Tibial nerve (tissue), 4 donors: ENCODE data around the gene KRTAP5-8. TPM values are rescaled to one million over a fixed set of nuclear protein-coding genes. Genes with fewer than 3 reads are reported as not detected.
"Not testable (repeated sequence)": the region's sequence is repeated elsewhere in the genome, so short reads cannot be mapped to it uniquely, and the experiment has no call there.

Source experiments
- DNase-seq, 2 donors: peaks; one replicate each; pipeline ENCODE4 v3.0.0-alpha.2; 2019; ENCODE audit warnings: low spot score in 2 of 2
- H3K27ac ChIP-seq, 4 donors: fragments of 200-600 bp; sonication (generic) in 3 of 4; one replicate each; pipeline ENCODE4 v1.5.1; 2017 to 2019; ENCODE audit warnings: mild to moderate bottlenecking in 1 of 4
- H3K27me3 ChIP-seq, 2 donors: fragments of 200-600 bp; sonication (generic) in 1 of 2; one replicate each; pipeline versions ENCODE4 v1.5.1 to v1.6.0; 2017 to 2019
- H3K36me3 ChIP-seq, 3 donors: fragments of 200-600 bp; sonication (generic); one replicate each; pipeline ENCODE4 v1.5.1; 2018 to 2019
- H3K4me1 ChIP-seq, 4 donors: fragments of 200-600 bp; sonication (generic) in 3 of 4; one replicate each; pipeline ENCODE4 v1.5.1; 2017 to 2019
- H3K4me3 ChIP-seq, 4 donors: fragments of 200-600 bp; sonication (generic) in 3 of 4; one replicate each; pipeline ENCODE4 v1.5.1; 2017 to 2019; ENCODE audit warnings: mild to moderate bottlenecking in 1 of 4, moderate library complexity in 1 of 4
- H3K9me3 ChIP-seq, 4 donors: fragments of 200-600 bp; sonication (generic) in 3 of 4; one replicate each; pipeline ENCODE4 v1.5.1; 2017 to 2019
- CTCF ChIP-seq, 5 experiments: fragments of 200-600 bp in 3 of 5; fragments of 450-650 bp in 2 of 5; sonication (generic) in 3 of 5; IDR thresholded peaks; one replicate each; pipeline ENCODE4 v1.5.1; 2016 to 2019; ENCODE audit warnings: antibody characterized with exemption in 5 of 5, mild to moderate bottlenecking in 3 of 5, moderate library complexity in 2 of 5
- EP300 ChIP-seq, 2 donors: sonication (generic); formaldehyde crosslinking; IDR thresholded peaks; one replicate each; pipeline ENCODE4 v1.6.1; 2017; ENCODE audit warnings: antibody characterized with exemption in 2 of 2, mild to moderate bottlenecking in 1 of 2
- POLR2A ChIP-seq, 2 donors: fragments of 450-650 bp; IDR thresholded peaks; one replicate each; pipeline ENCODE4 v1.6.1; 2017; ENCODE audit warnings: antibody characterized with exemption in 2 of 2, mild to moderate bottlenecking in 2 of 2, moderate library complexity in 2 of 2
- WGBS, 2 donors: methylation state at CpG; one replicate each; pipeline ENCODE4 v1.1.5; 2018; 5-methylcytosine and 5-hydroxymethylcytosine counted together
- total RNA-seq, 4 donors: library from RNA; depleted of rRNA; stranded (reverse); fragments of >200 nt; gene quantifications; one replicate each; pipeline ENCODE4 v1.1.0, GENCODE V29; 2016

KRTAP5-8 gene, protein sequence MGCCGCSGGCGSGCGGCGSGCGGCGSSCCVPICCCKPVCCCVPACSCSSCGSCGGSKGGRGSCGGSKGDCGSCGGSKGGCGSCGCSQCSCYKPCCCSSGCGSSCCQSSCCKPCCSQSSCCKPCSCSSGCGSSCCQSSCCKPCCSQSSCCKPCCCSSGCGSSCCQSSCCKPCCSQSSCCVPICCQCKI
- total RNA-seq = 1 to 10 TPM in 1 of 4 donors, under 1 TPM in 1, not detected in 2; 0.63 to 2.8 TPM

- not testable (repeated sequence) for H3K4me3 ChIP-seq, H3K4me1 ChIP-seq, H3K27me3 ChIP-seq, DNase-seq, H3K9me3 ChIP-seq, H3K36me3 ChIP-seq, H3K27ac ChIP-seq
- no CpG with 5 or more reads among the region's 4 CpGs for WGBS, 2 donors
Measured at GRCh38 chr11:71537977-71538665, at the start of gene KRTAP5-8. Gene KRTAP5-8 (plus strand): TSS chr11:71538025. CDS start chr11:71538056, 31 bp downstream.

GRCh38 chr11:71488681-71489270 lies 49.0 kb upstream of the KRTAP5-8 start:
- no peak overlapping the region for H3K27ac ChIP-seq
- TF ChIP-seq CTCF (IDR thresholded peaks at IDR 0.05) = no peak
- TF ChIP-seq EP300 (IDR thresholded peaks at IDR 0.05) = no peak
- no peak for TF ChIP-seq POLR2A (IDR thresholded peaks at IDR 0.05)
- no peaks in the 10 kb centered on the region for H3K27me3 ChIP-seq
- H3K9me3 ChIP-seq = no peaks in the 10 kb centered on the region
- no peak overlapping the region for H3K4me3 ChIP-seq
- 47 to 63% methylated on average over 6 of the region's 6 CpGs for WGBS, 2 donors
- H3K36me3 ChIP-seq = peaks cover 4 to 99% (median 19%) of the 10 kb centered on the region in 3 donors
- DNase-seq = no peak
- peaks cover 0 to 7% (median 0%) of the 10 kb centered on the region in 4 donors for H3K4me1 ChIP-seq

- no peak for TF ChIP-seq POLR2A (IDR thresholded peaks at IDR 0.05)
- no peak for TF ChIP-seq EP300 (IDR thresholded peaks at IDR 0.05)
- no peak for TF ChIP-seq CTCF (IDR thresholded peaks at IDR 0.05)
- Histone ChIP-seq H3K4me3 (no peak overlapping the region), H3K36me3 (peaks cover 0 to 99% (median 17%) of the 10 kb centered on the region in 3 donors), H3K9me3 (no peaks in the 10 kb centered on the region), H3K27ac (no peak overlapping the region), H3K27me3 (no peaks in the 10 kb centered on the region), H3K4me1 (peaks cover 0 to 7% (median 0%) of the 10 kb centered on the region in 4 donors)
- WGBS, 2 donors = 60 to 61% methylated on average over 15 of the region's 15 CpGs
- no peak for DNase-seq
Measured at GRCh38 chr11:71489311-71490043, 48.3 kb upstream of the KRTAP5-8 start.

DNA sequence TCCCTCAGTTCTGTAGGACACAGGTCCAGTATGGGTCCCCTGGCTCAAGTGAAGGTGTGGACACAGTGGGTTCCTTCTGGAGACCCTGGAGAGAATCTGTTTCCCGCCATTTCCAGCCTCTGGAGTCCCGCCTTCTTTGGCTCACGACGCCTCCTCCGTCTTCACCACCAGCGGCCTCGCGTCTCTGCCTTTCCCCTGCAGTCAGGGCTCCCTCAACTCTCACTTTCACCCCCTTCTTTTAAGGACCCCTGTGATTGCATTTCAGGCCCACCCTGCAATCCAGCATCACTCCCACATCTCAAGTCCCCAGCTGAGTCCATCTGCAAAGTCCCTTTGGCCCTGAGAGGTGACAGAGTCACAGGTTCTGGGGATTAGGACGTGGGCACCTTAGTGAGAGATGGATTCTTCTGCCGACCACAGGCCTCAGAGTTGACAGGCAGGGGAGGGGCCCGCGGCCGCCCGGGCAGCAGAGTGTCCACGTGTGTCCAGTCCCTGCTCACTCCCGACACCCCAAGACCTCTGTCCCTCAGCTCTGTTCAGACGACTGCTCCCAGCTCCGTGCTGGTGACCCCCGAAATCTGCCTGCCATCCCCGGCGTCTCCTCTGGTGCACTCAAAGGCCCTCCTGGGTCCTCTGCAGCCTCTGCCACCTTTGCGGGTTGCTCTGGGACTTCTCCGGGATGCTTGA lies 47.6 kb upstream of the KRTAP5-8 start:
- H3K36me3 ChIP-seq = peaks cover 0 to 99% (median 17%) of the 10 kb centered on the region in 3 donors

More for the DNA sequence above, 47.6 kb upstream of the KRTAP5-8 start:
- 95 to 96% methylated on average over 16 to 23 of the region's 23 CpGs for WGBS, 2 donors
- no peak for DNase-seq
- no peak overlapping the region for H3K4me3 ChIP-seq
- H3K9me3 ChIP-seq = no peaks in the 10 kb centered on the region
- H3K4me1 ChIP-seq = peaks cover 0 to 7% (median 0%) of the 10 kb centered on the region in 4 donors
- TF ChIP-seq CTCF (IDR thresholded peaks at IDR 0.05) (no peak), POLR2A (IDR thresholded peaks at IDR 0.05) (no peak), EP300 (IDR thresholded peaks at IDR 0.05) (no peak)
- no peaks in the 10 kb centered on the region for H3K27me3 ChIP-seq
- no peak overlapping the region for H3K27ac ChIP-seq
